ENCODE data around the gene GCNT3. TPM values are rescaled to one million over a fixed set of nuclear protein-coding genes. Genes with fewer than 3 reads are reported as not detected.
A peak's percentile ranks its signal among the peaks of the same experiment; 100 is the strongest.

The GCNT3 gene, protein sequence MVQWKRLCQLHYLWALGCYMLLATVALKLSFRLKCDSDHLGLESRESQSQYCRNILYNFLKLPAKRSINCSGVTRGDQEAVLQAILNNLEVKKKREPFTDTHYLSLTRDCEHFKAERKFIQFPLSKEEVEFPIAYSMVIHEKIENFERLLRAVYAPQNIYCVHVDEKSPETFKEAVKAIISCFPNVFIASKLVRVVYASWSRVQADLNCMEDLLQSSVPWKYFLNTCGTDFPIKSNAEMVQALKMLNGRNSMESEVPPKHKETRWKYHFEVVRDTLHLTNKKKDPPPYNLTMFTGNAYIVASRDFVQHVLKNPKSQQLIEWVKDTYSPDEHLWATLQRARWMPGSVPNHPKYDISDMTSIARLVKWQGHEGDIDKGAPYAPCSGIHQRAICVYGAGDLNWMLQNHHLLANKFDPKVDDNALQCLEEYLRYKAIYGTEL
- 0.10 and 0.79 TPM in 2 replicates for total RNA-seq (2014; rRNA removed; shearing (Covaris generic))
- 0.20 and 0.26 TPM in 2 replicates for polyA plus RNA-seq (2015; cell fraction: cytosol; rRNA removed)
- 0.47 and 0.58 TPM in 2 replicates for polyA plus RNA-seq (2015; cell fraction: nucleus; rRNA removed)

DNA sequence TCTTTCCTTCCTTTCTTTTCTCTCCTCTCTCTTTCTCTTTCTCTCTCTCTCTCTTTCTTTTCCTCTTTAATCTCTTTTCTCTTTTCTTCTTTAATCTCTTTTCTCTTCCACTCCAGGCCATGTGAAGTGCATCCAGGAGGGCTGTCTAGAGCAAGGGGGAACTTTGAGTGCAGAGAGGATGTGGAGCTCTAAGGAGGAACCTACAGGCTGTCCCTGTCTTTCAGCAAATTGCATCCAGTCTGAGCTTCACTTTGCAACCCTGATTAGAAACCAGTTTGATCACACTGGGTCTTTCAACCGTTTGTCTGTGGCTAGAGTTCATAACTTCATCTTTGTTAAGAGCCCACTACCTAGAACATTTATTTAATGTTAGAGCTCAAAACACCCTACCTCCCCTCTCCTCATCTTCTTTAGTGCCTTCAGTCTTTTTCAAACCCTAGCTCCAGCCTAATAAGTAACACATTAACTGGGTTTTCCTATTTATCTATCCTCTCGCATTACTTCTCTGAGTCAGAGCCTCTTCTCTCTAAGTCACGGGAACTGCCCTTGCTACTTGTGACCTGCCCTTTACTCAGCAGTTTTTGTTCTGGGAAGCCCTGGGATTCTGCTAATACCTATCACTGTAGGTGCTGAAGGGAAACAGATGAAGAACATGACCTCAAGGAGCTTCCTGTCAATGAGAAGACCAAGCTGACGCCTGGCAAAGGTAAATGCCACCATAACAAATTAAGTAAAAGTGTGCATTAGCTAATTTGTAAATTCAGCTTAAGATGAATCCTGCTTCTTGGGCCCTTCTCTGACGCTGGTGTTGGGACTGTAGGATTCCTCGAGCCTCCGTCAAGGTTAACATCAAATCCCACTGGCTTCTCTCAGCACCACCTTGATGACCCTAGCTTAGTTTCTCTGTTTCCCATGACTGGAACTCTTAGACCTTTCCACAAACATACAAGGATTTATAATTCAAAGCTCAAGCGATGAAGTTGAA, at the start of gene GCNT3:
Gene GCNT3, plus strand, starts transcription at position 508 of the 985 bp plus-strand sequence. CDS start 6,456 bp downstream, outside the sequence.
- DNase-seq (ENCODE audit: low read depth) = peak; percentile 62

DNA sequence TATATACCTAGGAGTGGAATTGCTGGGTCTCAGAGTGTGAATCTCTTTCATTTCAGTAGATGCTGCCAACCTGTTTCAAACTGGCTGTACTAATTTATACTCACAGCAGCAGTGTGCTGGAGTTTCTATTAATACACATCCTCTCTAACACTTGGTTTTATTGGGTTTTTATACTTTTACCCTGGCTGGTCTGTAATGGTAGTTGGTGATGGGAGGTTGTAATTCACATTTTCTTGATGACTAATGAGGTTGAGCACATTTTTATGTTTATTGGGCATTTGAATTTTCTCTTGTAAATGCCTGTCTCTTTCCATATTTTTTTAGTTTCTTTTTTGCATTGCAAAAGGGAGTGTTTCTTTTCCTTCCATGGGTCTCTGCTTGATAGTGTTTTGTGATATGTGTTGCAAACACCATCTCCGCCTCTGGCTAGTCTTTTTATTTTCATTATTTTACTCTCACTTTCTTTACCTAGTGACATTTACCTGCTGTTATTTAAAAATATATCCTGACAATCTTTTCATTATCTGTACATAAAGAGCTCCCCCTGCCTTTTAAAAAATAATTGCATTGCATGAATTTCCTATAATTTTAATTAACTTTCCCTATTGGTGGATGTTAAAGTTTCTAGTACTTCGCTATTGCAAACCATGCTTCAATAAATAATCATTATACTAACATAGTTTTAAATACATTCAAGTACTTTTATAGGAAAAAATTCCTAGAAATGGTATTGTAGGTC, 49.0 kb upstream of the GCNT3 start:
- DNase-seq (ENCODE audit: low read depth) = no peak

DNA sequence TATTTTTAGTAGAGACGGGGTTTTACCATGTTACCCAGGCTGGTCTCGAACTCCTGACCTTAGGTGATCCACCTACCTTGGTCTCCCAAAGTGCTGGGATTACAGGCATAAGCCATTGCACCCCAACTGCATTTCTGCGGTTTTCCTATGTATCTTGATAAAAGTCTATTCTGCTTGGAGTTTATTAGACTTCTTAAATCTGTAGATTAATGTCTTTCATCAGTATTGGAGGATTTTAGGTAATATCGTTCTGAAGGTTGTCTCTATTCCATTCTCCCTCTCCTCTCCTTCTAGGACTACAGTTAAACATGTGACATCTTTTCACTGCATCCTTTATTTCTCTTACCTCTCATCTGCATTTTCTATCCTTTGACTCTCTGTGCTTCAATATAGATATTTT, 46.3 kb upstream of the GCNT3 start:
- DNase-seq (ENCODE audit: low read depth) = no peak

DNA sequence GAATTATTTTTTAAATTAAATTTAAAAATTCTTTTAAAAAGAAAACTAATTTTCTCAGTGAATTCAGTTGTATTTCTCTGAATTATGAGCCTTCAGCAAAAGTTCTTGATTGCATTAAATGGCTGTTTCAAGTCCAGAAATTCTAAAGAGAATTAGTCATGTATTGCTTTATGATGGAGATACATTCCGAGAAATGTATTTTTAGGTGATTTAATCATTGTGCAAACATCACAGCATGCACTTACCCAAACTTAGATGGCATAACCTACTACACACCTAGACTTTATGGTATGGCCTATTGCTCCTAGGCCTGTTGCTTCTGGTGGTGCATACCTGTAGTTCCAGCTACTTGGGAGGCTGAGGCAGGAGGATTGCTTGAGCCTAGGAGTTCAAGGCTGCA, 44.3 kb upstream of the GCNT3 start:
- DNase-seq (ENCODE audit: low read depth) = no peak

DNA sequence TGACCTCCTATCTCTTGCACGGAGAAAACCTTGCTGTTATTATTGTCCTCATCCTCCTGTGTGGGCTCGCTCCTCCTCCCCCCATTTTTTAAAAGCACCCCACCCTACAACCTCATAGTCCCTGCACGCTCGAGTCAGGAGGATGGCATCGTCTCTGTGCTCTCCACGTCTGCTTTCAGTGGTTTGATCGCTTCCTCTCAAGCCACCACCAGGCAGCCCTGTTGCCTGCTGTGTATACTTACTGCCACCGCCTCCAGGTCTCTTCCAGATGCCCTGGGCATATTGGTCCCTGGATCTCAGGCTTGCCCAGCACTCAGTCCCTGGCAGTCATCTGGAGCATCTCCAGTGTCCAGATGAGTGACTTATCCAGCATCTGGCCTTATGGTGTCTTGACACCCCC, 42.1 kb upstream of the GCNT3 start:
- no peak for DNase-seq (ENCODE audit: low read depth)

DNA sequence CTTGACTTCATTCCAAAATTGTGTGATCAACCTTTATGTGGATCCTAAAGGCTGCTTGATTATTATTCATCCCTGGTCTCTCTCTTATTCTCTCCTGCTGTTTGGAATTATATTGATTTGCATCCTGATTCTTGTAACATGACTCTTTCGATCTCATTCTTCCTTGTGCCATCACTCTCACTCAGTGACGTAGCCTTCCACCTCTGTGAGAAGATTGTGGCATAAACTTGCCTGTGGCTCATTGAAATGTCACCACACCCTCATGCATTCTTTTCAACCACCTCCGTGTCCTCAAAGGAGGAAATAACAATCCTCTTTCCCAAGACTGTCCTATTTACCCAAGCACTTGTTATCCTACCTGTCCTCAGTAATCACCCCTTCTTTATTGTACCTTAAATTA, 41.3 kb upstream of the GCNT3 start:
- DNase-seq (ENCODE audit: low read depth) = no peak

DNA sequence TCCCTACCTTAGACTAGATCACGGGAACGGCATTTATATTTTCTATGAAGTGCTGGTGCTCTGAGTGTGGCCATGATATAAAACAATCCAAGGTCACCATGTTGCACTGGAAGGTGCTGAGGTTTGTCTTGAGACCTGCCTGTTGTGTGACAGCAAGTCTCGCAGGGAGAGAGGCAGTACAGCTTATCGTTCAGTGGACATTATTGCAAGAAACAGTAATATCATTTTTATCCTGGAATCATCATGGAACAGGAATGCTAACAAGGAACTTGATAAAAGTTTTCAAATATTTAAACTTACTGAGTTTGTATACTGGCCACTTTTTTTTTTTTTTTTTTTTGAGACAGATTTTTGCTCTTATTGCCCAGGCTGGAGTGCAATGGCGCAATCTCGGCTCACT, 40.0 kb upstream of the GCNT3 start:
- no peak for DNase-seq (ENCODE audit: low read depth)

DNA sequence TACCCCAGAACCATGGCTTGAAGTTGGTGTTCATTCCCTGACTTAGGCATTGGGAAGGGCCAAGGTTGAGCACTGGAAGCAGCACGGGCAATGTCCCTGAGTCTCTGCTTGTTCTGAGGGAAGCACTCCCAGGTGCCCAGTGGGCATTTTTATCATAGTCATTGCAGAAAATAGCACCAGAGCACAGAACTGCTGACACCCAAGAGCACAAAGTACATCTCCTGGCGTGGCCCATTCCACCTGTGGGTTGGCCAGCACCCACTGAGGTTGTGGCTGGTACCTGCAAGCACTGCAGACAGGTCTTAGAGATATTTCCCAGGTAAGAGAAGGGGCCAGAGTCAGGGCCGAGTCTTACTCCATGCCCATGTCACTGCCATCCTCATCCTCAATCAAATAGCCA, 28.5 kb upstream of the GCNT3 start:
- no peak for DNase-seq (ENCODE audit: low read depth)

DNA sequence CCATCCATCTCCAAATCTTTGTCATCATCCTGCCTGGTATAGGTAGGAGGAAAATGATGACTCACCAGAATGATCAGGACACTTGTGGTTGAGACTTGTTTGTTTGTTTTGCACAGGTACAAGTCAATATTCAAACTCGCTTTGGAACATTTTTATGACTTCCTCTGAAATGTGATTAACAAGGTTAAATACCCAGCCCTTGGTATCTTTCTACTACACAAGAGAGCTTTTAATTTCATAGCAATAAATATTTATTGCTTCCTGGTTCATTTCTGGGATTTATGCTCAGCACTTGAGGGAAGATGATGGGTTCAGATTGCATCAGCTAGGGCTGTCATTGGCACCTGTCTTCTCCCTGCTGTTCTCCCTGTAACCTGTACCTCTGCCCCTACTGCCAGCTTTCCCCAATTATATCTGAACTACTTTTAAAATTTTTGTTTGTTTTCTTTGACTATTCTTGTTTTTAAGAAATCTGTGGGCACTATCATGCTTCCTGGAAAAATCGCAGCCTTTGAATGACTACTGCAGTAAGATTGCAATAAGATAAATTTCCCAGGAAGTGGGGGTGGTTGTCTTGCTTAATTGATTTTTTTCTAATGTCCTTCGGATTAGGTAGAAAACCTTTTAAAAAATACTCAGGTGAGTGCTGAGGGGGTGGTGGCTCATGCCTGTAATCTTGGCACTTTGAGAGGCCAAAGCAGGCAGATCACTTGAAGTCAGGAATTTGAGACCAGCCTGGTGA, 24.3 kb upstream of the GCNT3 start:
- no peak for DNase-seq (ENCODE audit: low read depth)

DNA sequence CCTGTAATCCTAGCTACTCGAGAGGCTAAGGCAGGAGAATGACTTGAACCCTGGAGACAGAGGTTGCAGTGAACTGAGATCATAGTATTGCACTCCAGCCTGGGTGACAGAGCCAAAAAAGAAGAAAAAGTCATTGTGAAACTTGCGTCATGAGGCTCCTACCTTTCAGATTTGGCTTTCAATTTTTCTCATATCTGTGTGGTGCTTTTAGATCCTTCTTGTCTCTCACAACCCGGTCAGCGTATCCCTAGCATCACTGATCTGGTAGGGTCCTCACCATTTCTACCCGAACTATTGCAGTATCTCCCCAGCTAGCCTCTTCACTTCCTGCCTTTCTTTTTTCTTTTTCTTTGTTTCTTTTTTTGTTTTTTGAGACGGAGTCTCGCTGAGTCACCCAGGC, 21.6 kb upstream of the GCNT3 start:
- peak; percentile 26 for DNase-seq (ENCODE audit: low read depth)

DNA sequence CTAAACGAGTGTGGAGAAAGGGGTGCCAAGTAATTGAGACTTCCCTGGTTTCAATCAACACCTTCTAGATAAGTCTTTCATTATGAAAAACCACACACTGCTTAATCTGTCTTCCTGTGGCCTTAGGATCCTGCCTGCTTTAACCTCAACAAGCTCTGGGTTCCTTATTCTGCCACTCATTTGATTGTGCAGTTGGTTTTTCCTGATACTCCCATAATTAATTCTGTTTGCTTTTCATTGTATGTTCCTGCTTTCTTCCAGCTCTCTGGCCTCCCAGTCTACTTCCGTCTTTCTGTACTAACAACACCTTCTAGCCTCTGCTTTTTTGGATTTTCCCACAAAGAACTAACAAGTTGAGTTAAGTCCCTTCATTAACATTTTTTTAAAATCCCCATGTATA, 20.2 kb upstream of the GCNT3 start:
- DNase-seq (ENCODE audit: low read depth) = no peak

DNA sequence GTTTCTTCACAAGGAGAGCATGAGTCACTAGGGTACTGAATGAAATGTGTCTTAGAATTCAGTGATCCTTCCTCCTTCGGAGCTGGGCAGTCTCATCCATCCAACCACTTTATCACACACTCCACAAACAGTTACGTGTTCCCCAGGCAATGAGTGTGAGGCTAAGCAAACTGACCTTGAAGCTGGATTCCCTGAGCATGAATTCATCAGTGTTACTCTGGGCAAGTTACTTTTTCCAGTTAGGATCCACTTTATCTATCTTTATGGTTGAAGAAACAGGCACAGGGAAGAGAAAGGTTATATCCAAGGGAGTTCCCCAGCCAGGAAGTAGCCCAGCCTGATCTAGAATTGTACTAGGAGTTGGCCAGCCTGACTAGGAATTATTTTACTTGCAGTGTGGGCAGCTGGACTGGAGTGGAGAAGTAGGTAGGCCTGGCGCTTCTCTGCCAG, 17.1 kb upstream of the GCNT3 start:
- DNase-seq (ENCODE audit: low read depth) = peak; percentile 89

DNA sequence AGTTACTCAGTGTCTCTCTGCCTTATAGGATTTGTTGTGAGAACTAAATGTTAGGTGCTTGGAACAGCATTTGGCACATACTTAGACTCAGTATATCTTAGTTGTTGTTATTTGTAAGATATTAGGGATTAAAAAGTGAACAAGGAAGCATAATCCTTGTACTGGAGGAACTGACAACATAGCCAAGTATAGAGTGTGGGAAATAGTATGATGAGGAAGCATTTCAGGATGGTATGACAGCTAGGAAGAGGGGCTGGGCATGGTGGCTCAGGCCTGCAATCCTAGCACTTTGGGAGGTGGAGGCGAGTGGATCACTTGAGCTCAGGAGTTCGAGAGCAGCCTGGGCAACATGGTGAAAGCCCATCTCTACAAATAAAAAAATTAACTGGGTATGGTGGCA, 16.6 kb upstream of the GCNT3 start:
- no peak for DNase-seq (ENCODE audit: low read depth)

DNA sequence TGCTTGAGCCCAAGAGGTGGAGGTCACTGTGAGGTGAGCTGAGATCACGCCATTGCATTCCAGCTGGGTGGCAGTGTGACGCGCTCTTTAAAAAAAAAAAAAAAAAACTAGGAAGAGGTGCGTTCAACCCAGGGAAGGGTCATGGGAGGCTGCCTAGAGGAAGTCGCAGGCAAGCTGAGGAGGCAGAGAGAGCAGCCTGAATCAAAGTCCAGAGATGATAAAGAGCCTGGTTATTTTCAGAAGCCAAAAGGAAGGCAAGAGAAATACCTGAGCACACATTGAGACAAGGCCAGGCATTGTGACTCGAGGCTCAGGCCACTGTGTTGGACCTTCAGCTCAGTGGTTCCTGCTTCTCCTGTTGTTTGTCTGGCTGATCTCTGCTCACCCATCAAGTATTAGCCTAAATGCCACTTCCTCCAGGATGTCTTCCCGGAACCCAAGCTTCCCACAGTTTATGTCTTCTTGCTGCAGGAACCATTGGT, 16.1 kb upstream of the GCNT3 start:
- DNase-seq (ENCODE audit: low read depth) = no peak

DNA sequence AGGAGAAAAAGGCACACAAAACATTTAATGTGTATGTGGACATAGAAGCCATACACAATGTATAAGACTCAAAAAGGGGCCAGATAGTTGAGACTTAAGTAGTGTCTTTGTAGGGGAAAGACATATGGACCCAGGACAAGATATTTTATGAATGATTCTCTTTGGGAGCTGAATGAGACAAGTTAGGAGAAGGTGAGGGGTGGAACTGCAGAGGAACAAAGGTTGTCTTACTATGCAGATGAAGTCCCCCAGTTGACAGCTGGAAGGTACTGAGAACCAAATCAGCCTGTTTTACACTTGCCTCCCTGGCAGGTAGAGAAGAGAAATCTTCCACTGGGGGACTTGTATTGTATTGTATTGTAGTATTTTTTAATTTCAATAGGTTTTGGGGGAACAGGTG, 14.9 kb upstream of the GCNT3 start:
- no peak for DNase-seq (ENCODE audit: low read depth)

DNA sequence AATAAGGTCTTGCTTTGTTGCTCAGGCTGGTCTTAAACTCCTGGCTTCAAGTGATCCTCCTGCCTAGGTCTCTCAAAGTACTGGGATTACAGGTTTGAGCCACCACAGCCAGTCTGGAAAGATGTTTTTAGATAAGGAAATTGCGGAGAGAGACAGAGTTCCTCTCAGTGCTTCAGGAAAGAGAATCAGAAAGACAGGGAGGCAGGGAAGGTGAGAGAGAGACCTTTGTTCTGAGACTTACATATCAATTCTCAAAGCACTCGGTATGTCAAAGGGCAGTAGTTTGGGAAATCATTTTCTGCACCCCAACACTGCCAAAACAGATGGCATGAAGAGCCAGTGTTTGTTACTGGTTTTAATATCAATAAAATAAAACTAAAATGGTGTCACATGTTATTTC, 13.1 kb upstream of the GCNT3 start:
- no peak for DNase-seq (ENCODE audit: low read depth)

DNA sequence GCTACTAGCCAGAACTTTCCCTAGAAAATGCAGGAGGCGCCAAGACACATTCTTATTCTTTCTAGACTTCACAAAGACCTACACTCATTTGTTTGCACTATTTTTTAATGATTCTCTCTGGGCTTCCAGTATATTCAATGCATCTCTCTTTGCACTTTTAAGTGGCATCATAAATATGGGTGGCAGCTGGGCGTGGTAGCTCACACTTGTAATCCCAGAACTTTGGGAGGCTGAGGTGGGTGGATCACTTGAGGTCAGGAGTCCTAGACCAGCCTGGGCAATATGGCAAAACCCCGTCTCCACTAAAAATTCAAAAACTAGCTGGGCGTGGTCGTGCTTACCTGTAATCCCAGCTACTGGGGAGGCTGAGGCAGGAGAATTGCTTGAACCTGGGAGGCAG, 5.6 kb upstream of the GCNT3 start:
- DNase-seq (ENCODE audit: low read depth) = no peak

DNA sequence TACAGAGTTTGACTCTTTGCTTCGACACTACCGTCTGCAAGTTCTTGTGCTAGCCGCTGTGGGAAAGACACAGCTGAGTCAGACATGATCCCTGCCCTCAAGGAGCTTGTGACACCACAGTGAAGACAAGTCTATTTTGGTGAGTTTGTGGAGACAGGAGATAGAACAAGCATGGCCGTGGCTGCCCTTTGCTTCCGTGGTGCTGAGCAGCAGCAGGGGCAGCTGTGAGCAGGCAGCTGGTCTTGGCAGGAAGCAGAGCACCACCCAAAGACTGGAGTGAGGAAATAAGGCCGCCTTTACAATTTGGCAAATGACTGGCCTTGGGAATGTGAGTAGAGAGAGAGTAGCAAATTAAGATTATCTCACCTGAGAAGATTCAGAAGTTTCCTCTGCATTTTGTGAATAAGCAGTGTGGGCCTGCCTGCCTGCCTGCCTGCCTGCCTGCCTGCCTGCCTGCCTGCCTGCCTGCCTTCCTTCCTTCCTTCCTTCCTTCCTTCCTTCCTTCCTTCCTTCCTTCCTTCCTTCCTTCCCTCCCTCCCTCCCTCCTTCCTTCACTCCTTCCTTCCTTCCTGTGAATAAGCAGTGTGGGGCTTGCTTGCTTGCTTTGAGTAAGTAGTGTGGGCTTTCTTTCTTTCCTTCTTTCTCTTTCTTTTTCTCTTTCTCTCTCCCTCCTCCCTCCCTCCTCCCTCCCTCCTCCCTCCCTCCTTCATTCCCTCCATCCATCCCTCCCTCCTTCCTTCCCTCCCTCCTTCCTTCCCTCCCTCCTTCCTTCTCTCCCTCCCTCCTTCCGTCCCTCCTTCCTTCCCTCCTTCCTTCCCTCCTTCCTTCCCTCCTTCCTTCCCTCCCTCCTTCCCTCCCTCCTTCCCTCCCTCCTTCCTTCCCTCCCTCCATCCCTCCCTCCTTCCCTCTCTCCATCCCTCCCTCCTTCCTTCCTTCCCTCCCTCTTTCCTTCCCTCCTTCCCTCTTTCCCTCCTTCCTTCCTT, 1.6 kb upstream of the GCNT3 start:
- peak; percentile 28 for DNase-seq (ENCODE audit: low read depth)

DNA sequence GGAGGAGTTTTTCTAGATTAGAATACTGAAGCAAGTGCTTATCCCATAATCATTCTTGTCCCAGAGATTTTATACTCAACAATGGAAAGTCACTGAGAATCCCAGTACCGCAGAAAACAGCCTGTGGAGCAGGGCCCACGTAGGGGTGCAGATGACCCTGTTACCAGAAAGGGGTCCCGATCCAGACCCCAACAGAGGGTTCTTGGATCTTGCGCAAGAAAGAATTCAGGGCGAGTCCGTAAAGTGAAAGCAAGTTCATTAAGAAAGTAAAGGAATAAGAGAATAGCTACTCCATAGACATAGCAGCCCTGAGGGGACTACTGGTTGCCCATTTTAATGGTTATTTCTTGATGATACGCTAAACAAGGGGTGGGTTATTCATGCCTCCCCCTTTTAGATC, 2.6 kb downstream of the GCNT3 start:
- DNase-seq (ENCODE audit: low read depth) = no peak

All from HT1080 (cell line).